ENCODE data around the gene CCDC85B.

DNA sequence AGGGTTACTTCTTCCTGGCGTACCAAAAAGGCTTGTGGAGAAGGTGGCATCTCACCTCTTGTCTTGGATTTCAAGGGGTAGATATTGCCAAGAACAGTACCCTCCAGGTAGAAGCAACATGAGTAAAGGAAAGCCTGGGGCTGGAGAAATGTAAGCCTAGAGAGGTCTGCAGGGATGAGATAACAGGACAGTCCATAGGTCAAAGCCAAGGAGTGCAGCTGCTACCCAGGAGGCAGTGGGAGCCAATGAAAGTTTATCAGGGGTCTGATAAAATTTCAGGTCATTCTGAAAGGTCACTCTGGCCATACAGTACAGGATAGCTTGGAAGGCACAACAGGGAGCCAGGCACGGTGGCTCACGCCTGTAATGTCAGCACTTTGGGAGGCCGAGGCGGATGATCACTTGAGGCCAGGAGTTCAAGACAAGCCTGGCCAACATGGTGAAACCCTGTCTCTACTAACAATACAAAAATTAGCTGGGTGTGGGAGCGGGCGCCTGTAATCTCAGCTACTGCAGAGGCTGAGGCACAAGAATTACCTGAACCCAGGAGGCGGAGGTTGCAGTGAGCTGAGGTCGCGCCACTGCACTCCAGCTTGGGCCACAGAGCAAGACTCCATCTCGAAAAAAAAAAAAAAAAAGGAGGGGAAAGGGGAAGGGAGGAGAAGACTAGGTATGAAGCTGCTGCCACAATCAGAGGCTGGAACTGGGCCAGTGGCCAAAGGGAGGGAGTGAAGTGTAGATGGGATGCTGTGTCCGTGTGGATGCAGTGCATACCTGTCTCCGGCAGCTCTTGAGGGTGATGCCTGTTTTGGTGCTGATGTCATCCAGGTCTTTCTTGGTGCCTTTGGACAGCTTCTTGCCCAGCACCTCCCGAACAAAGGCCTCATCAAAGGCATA is 3.4 kb upstream of the CCDC85B start:
- TF ChIP-seq CTCF (IDR thresholded peaks at IDR 0.05) (no peak), POLR2A (IDR thresholded peaks at IDR 0.05) (no peak)

Data from body of pancreas (tissue), 4 donors.